ENCODE data around the gene CALCOCO1.

- TF ChIP-seq CTCF (IDR thresholded peaks at IDR 0.05): no peak
- TF ChIP-seq POLR2A (IDR thresholded peaks at IDR 0.05): no peak
- TF ChIP-seq POLR2AphosphoS5 (IDR thresholded peaks at IDR 0.05): peak in 1 of 3 donors; percentile 18
- TF ChIP-seq EP300 (IDR thresholded peaks at IDR 0.05): no peak
These were observed 31.0 kb downstream of the CALCOCO1 start for GRCh38 chr12:53696285-53696654.
